ENCODE results near the gene KIF5A.
"Not testable (repeated sequence)": the region's sequence is repeated elsewhere in the genome, so short reads cannot be mapped to it uniquely, and the experiment has no call there.

The KIF5A gene

DNA sequence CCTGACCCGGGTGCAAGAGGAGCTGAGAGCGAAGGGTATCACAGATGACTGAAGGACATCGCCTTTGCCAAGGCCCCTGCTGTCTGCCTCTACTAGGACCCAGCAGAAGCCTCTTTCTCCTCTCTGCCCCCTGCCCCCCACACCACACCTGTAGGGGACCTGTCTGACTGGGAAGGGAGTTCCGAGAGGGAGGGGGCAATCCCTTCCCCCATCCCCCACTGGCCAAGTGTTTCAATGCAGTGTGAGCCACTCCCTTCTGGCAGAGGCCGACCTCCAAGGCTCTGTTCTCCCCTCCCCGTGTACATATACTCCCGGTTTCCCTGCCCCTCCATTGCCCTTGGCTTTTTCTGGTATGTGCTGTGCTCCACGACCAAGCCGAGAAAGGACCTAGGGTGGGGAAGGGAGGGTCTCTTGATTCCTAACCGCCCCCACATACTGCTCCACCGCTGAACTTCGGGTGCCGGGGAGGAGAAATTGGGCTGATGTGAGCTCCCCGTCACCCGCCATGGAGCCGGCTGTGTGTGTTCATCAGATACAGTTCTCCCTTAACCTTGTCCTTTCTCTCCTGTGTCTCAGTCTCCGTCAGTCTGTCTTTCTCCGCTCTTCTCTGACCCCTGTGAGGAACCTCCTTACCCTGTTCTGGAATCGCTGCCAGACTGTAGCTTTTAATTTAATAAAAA lies 59.4 kb downstream of the KIF5A start:
- DNase-seq = no peak

GRCh38 chr12:57609781-57610553 lies 60.1 kb downstream of the KIF5A start:
- DNase-seq = no peak

DNA sequence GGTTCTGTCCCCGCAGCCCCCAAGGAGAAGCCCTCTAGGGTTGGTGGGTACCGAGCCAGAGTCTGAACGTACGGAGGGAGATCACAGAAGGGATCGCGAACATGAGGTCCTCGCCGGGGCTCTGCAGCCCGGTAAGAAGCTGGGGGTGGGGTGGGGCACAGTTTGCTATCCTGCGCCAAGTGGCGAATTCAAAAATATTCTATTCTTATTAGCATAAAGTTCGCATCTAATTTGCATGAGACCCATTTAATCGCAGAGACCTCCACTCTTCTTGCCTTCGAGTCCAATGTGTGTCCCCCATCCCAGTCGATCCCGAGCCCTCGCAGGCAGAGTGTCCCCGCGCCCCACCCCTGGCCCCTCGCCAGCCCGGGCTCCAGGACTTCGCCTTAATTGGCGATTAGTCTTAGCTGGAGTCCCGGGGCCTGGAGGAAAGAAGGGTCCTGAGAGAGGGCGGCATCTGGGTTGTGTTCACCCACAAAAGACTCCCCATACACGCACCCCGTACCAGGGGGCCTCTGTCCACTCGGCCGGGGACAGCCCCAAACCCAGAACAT lies 60.8 kb downstream of the KIF5A start:
- DNase-seq = peak; percentile 7

GRCh38 chr12:57611108-57611826 lies 61.4 kb downstream of the KIF5A start, which contains the start of gene ARHGEF25:
Gene ARHGEF25 (plus strand): TSS chr12:57611435. CDS start chr12:57611895, 460 bp downstream.
- DNase-seq = peak; percentile 8

GRCh38 chr12:57611827-57612710 lies 62.2 kb downstream of the KIF5A start:
- no peak for DNase-seq

GRCh38 chr12:57612711-57613426 lies 63.0 kb downstream of the KIF5A start:
- no peak for DNase-seq

DNA sequence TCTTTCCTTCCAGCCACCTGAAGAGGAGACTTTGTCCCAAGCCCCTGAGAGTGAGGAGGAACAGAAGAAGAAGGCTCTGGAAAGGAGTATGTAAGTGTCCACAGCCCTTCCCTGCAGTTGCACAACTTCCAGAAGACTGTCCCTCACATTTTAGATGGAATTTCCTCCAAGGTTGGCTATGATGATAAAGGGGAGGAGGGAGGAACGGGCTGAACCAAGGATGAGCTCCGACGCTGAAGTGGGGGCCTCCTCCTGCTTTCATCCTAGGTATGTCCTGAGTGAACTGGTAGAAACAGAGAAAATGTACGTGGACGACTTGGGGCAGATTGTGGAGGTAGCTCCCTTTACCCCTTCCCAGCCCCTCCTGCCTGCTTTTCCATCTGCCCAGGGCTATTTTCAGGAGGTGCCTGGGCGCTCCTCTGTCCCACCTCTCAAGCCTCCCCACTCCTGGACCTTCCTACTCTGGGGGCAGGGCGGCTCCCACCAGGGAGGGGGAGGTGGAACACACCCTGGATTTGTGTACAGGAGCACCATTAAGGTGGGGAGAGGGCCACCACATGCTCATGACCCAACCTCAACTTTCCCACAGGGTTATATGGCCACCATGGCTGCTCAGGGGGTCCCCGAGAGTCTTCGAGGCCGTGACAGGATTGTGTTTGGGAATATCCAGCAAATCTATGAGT lies 63.7 kb downstream of the KIF5A start:
- DNase-seq = no peak

GRCh38 chr12:57614178-57614947 lies 64.5 kb downstream of the KIF5A start:
- no peak for DNase-seq

- DNase-seq = no peak
These were observed 65.2 kb downstream of the KIF5A start for GRCh38 chr12:57614948-57615500.

GRCh38 chr12:57615637-57616036 lies 65.8 kb downstream of the KIF5A start:
- no peak for DNase-seq

GRCh38 chr12:57616383-57617101 lies 66.7 kb downstream of the KIF5A start:
- no peak for DNase-seq

DNA sequence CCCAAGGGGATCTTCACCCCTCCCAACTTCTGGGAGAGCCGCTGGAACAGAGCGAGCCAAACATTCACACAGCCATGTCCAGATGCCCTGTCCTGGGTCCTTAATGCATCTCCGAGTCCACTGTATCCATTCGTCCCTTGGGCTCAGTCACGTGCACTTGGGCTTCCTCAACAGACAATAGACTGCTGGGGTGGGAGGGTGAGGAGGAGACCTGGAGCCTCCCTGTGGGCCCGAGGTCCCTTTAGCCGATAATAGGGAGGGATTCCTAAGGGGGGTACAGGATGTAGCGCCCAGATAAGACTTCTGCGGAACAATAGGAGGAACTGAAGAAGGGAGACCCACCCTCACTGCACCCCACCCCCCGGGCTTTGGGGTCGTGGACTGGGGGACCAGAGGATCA lies 68.1 kb downstream of the KIF5A start:
- DNase-seq = no peak

- not testable (repeated sequence) for DNase-seq
These were observed 68.6 kb downstream of the KIF5A start for GRCh38 chr12:57618431-57618830.

GRCh38 chr12:57618966-57619433 lies 69.2 kb downstream of the KIF5A start:
- DNase-seq = no peak

DNA sequence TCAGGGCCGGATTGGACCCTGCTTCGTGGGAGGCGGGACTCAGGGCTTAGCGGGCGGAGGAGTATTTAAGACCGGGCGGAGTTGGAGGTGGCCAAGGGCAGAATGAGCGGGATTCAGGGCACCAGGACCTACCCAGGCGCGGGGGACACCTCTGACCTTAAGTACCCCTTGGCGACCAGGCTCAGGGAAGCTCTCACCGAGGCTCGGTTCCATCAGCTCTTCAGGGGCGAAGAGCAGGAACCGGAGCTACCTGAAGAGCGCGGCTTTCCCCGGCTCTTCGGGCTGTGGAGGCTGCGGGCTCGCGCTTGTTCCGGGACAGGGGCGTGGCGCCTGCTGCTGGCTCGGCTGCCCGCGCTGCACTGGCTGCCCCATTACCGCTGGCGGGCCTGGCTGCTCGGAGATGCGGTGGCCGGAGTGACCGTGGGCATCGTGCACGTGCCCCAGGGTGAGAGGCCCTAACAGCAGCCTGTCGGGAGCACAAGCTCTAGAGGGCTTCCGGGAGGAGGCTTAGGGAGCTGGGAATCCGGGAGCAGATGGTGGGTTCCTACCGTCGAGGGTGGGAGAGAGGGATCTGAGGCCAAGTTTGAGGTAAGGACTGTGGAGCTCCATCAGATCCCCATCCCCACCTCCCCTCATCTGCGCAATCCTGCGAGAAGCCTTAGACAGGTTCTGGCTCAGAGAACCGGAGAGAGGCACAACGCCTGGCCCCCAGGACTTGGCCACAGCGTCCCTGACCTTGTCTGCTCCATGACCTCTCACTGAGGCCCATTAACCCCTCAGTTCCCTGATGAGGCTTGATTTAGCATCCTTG lies 69.8 kb downstream of the KIF5A start:
- no peak for DNase-seq

DNA sequence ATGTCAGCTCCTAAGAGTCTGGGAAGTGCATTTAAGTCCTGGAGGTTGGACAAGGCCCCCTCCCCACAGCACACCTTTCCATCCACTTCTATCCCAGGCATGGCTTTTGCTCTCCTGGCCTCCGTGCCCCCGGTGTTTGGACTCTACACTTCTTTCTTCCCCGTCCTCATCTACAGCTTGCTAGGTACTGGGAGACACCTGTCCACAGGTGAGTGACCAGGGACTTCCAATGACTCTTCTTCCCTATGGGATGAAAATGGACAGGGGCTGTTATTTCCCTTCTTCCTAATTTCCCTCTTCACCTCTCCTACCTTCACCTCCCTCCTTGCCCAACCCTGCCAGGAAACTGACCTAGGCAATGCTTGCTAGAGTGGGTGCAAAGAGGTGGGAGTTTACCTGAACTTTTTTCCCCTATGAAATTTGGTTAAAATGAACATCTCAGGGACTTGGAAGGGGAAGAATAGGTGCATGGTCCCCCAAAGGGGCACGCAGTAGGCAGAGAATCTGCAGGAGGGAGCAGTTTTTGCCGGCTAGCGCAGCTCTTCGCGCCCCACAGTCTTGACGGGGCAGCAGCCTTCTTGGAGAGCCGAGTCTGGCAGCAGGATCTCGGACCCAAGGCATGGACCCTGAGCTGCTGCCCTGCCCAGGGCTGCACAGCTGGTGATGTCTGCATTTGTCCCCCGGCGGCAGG lies 70.5 kb downstream of the KIF5A start:
- no peak for DNase-seq

DNA sequence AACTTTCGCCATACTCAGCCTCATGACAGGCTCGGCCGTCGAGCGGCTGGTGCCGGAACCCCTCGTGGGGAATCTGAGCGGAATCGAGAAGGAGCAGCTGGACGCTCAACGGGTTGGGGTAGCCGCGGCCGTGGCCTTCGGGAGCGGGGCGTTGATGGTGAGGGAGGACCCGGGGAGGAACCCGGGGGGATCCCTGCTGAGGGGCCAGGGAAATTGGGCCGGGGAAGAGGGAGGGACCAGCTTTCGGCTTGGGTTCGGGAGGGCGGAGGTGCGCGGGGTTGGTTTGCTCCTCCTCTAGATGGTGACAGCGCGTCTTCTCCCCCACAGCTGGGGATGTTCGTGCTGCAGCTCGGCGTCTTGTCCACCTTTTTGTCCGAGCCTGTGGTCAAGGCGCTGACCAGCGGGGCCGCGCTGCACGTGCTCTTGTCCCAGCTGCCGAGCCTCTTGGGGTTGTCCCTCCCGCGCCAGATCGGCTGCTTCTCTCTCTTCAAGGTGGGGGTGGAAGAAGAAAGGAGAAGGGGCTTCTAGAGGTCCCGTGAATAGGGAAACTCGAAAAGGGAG lies 71.2 kb downstream of the KIF5A start:
- DNase-seq = no peak
